Neural progenitor cell (in vitro differentiated cells): Measurements from ENCODE around the gene ABHD14A.

Source experiments
- EZH2 ChIP-seq: fragments of 200-600 bp; sonication (generic); IDR thresholded peaks from 2 replicates; pipeline ENCODE4 v1.6.1; 2017; ENCODE audit warnings: antibody characterized with exemption, mild to moderate bottlenecking, moderate library complexity
- TF ChIP-seq, protein P1 (sequence below): fragments of 200-600 bp; sonication (generic); IDR thresholded peaks from 2 replicates; pipeline ENCODE4 v1.5.1; 2017; ENCODE audit warnings: antibody characterized with exemption, mild to moderate bottlenecking

DNA sequence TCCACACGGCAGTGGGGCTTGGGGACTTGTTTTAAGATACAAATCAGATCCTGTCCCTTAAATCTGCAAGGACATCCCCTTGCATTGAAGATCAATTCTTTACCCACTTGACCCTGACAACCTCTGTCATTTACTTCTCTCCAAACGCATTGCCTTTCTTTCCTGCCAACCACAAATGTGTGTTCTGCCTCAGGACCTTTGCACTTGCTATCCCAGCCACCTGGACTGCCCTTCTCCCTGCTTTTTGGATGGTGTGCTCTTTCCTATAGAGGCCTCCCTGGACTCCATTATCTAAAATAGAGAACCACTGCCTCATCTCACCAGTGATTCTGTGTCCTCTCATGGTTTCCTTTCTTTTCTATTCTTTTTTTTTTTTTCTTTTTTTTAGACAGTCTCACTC lies 22.3 kb downstream of the ABHD14A start:
- TF ChIP-seq, protein P1, sequence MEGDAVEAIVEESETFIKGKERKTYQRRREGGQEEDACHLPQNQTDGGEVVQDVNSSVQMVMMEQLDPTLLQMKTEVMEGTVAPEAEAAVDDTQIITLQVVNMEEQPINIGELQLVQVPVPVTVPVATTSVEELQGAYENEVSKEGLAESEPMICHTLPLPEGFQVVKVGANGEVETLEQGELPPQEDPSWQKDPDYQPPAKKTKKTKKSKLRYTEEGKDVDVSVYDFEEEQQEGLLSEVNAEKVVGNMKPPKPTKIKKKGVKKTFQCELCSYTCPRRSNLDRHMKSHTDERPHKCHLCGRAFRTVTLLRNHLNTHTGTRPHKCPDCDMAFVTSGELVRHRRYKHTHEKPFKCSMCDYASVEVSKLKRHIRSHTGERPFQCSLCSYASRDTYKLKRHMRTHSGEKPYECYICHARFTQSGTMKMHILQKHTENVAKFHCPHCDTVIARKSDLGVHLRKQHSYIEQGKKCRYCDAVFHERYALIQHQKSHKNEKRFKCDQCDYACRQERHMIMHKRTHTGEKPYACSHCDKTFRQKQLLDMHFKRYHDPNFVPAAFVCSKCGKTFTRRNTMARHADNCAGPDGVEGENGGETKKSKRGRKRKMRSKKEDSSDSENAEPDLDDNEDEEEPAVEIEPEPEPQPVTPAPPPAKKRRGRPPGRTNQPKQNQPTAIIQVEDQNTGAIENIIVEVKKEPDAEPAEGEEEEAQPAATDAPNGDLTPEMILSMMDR, result no peak
- no peak for TF ChIP-seq EZH2
